Ishikawa (cell line): Measurements from ENCODE around the gene KIAA0825.

ENCODE experiments used
- CEBPB ChIP-seq: IDR thresholded peaks from 2 replicates; pipeline ENCODE4 v1.6.1; 2012
- CREB1 ChIP-seq: IDR thresholded peaks from 2 replicates; pipeline ENCODE4 v1.6.1; 2012; ENCODE audit warnings: low read depth
- EGR1 ChIP-seq: IDR thresholded peaks from 2 replicates; pipeline ENCODE4 v1.6.1; 2012
- FOXM1 ChIP-seq: IDR thresholded peaks from 2 replicates; pipeline ENCODE4 v1.6.1; 2012; ENCODE audit warnings: low read depth, borderline replicate concordance
- RAD21 ChIP-seq: IDR thresholded peaks from 2 replicates; pipeline ENCODE4 v1.6.1; 2012; ENCODE audit warnings: low read depth
- YY1 ChIP-seq: IDR thresholded peaks from 2 replicates; pipeline ENCODE4 v1.6.1; 2012; ENCODE audit warnings: low read depth
- TF ChIP-seq, protein P1 (sequence below): IDR thresholded peaks from 2 replicates; pipeline ENCODE4 v1.6.1; 2012
- TF ChIP-seq, protein P2 (sequence below): IDR thresholded peaks from 2 replicates; pipeline ENCODE4 v1.6.1; 2012
- TF ChIP-seq, protein P3 (sequence below): IDR thresholded peaks from 2 replicates; pipeline ENCODE4 v1.6.1; 2012; ENCODE audit warnings: low read depth, mild to moderate bottlenecking

DNA sequence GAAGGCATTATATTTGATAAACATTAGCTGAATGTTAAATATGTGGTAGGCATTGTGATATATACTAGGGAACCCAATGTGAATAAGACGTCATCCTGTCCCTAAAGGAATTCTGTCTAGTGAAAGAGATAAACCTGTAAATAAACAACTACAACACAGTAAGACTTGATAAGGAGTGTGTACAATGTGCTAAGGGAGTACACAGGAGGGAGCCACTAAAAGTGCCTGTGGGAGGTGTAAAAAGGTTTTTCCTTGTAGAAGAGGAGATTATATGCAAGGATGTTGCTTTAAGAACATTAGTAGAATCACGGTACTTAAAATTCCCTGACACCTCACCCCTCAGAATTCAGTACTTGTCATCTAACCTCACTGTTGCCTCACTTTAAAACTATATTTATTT lies 91.7 kb downstream of the KIAA0825 start:
- TF ChIP-seq, protein P1, sequence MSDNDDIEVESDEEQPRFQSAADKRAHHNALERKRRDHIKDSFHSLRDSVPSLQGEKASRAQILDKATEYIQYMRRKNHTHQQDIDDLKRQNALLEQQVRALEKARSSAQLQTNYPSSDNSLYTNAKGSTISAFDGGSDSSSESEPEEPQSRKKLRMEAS, result no peak
- TF ChIP-seq YY1 (no peak), CREB1 (no peak), CEBPB (no peak), RAD21 (no peak), FOXM1 (no peak), EGR1 (no peak)
- TF ChIP-seq, protein P2, sequence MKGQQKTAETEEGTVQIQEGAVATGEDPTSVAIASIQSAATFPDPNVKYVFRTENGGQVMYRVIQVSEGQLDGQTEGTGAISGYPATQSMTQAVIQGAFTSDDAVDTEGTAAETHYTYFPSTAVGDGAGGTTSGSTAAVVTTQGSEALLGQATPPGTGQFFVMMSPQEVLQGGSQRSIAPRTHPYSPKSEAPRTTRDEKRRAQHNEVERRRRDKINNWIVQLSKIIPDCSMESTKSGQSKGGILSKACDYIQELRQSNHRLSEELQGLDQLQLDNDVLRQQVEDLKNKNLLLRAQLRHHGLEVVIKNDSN, result no peak
- TF ChIP-seq, protein P3, sequence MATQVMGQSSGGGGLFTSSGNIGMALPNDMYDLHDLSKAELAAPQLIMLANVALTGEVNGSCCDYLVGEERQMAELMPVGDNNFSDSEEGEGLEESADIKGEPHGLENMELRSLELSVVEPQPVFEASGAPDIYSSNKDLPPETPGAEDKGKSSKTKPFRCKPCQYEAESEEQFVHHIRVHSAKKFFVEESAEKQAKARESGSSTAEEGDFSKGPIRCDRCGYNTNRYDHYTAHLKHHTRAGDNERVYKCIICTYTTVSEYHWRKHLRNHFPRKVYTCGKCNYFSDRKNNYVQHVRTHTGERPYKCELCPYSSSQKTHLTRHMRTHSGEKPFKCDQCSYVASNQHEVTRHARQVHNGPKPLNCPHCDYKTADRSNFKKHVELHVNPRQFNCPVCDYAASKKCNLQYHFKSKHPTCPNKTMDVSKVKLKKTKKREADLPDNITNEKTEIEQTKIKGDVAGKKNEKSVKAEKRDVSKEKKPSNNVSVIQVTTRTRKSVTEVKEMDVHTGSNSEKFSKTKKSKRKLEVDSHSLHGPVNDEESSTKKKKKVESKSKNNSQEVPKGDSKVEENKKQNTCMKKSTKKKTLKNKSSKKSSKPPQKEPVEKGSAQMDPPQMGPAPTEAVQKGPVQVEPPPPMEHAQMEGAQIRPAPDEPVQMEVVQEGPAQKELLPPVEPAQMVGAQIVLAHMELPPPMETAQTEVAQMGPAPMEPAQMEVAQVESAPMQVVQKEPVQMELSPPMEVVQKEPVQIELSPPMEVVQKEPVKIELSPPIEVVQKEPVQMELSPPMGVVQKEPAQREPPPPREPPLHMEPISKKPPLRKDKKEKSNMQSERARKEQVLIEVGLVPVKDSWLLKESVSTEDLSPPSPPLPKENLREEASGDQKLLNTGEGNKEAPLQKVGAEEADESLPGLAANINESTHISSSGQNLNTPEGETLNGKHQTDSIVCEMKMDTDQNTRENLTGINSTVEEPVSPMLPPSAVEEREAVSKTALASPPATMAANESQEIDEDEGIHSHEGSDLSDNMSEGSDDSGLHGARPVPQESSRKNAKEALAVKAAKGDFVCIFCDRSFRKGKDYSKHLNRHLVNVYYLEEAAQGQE, result no peak
